ENCODE results near the gene CCNI2.

Gene CCNI2

DNA sequence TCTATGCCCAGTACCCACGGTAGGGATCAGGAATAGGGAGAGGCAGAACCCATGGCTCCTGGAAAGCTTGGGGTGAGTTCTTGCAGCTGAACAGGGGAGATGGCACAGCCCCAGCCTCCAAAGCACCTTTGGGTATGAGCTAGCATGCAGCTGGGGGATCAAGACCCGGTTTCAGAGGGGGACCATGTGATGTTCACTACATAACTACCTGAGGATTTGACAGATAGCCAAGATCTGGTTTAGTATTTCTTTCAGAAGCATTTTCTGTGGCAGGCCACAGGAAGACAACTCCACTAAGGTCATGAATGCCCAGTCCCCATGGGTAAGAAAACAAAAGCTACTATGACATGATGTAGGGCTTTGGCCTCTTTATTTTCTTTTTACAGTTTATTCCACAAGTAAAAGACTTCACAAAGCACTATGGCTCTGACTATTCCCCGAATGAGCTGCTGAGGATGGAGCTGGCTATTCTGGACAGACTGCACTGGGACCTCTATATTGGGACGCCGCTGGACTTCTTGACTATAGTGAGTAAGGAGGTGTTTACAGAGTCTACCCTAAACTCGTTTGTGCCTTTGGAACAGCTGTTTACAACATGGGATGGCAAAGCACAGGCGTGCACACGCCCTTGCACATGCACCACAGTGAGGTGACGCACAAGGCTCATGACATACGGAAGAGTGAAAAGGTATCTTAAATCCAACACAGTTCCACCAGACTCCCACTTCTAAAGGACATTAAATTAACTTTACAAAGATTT lies 3.4 kb downstream of the CCNI2 start:
- DNase-seq, result no peak

DNA sequence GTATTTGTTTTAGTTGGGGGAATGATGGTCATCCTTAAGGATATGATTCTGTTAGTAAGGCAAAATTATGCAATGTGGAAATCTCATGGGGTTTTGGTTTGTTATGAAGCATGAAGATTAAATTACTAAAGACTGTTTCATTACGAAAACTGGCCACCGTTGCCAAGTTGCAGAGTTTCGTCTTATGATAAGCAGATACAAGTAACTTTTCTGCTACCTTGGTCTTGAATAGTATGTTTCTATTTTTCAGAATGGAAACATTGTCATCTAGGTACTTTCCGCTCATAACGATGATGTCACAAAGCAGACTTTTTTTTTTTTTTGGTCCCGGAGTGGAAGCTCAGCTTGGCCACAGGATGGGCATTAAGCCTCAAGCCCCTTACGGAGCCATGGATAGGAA lies 4.2 kb downstream of the CCNI2 start:
- DNase-seq, result no peak

DNA sequence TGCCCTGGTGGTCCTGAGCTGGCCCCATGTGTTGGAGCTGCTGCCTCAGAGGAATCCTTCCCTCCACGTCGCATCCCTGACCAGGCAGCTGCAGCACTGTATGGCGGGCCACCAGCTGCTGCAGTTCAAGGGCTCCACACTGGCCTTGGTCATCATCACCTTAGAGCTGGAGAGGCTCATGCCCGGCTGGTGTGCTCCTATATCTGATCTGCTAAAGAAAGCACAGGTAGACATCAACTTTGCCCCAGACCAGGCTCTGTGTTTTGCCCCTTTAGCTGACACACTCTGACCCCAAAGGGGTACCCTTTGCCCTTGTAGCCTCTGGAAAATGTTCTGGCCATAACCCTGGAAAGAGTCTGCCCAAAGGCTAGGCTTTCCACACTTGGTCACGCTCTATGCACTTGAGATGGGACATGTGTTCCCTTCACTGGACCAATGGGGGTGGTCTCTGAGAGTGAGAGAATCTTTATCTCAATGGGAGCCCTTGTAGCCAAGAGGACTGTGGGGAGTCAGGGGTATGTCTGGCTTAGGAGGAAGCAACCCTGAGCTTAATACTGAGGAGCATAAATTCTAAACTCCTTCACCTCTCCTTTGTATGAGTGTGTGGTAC lies 4.8 kb downstream of the CCNI2 start:
- no peak for DNase-seq

DNA sequence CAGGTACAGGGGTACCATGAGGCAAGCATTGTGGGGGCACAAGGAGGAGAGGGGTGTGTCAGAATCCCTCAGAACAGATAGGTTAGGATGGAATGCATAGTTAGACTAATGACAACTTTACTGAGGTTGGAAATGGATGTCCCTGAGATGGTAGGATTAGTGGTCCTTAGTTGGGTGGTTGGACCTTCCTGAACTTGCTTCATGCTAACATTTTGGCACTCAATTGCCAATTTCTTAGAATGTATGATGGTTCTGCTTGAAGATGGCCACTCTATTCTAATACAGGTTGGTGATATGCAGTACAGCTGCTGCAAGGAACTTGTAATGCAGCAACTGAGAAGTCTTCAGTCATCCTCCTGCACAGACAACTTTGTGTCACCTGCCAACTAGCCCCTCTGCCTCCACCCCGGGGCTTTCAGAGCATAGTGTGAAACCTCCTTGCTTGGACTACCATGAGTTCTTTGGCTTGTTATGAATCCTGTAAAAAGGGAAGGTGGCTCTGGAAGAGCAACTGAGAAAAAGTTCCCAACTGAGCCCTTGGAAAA lies 5.4 kb downstream of the CCNI2 start:
- DNase-seq, result no peak

DNA sequence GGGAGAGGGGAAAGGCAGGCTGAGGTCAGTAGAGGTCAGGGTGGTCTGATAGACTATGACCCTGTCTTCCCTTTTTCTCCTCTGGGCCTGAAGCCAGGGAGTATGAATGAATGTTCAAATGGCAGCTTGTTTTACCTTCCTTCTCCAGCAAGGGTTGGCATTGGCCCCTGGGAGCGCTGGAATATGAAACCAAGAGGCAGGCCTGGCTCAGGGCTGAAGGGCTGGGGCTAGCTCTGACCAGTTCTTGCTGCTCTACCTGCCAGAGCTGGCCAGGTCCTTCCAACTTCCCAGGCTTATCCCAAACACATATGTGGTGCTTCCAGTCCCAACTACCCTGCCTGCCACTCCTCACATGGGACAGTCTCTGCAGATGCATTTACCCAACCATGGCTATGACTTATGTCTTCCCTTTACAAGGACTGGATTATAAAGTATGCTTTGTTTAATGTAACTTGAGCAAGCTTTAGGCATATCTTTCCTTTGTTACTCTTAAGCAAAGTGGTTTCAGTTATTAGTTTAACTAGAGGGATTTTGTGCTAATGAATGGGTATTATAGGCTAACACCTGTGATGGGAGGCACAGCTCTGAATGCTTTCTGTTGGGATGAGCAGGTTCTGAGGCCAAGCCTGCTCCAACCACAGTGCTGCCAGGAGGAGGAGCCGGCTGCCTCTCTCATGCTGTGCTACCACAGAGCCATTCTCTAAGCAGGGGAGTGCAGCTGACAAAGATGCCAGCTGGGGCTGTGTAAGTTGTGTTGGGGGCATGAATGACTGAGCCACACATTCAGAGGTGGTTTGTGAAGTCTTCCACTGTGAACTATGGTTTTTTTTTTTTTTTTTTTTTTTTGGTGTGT lies 6.1 kb downstream of the CCNI2 start:
- DNase-seq, result no peak

DNA sequence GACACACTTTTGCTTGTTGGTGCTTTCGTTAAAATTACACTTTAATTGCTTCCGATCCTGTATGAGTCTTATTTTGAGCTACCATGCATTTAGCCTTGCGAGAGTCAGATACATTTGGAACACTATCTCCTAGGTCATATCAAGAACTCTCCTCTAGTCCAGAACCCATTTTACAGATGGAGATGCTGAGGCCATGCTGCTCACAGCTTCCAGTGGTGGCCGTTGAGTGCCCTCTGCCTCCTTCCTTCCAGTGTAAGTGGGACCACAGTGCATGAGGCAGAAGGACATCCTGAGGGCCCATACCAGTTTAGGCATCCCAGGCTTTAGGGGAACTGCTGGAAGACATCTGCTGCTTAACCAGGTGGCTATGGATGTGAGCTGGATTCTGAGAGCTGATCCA lies 6.9 kb downstream of the CCNI2 start:
- no peak for DNase-seq

DNA sequence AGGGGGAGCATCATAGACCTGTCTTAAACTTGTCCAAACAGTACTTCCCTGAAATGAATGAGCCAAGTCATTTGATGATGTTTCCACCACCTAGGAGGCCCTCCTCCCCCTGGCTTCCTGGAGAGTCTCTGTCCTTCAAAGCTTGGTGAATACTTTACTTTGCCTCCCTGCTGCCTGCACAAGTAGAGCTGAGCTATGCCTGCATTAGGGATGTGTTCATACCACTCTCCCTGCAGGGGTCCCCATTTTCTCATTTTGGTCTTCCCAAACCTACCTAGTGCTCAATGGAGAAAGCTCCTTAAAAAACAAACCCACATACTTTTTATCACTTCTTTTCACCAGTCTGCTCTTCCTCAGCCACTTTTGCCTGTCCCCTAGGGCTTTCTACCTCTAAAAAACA lies 7.7 kb downstream of the CCNI2 start:
- DNase-seq, result no peak

DNA sequence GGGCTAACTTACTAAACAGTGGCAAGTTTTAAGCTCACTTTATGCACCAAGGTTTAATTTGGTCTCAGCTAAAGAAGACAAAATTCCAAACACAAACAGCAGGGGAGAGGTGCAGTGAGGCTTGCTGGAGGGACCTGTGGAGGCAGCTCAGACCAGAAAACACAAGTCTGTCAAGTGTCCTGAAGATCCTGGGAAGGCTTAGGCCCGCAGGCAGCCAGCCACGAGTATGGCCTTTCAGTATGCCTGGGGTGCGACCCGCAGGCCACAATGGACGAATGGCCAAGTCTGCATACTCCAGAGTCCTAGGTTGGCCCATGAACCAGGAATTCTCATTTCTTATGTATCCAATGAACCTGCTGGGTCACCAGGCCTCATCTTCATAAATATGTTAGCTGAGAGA lies 9.3 kb downstream of the CCNI2 start:
- no peak for DNase-seq

DNA sequence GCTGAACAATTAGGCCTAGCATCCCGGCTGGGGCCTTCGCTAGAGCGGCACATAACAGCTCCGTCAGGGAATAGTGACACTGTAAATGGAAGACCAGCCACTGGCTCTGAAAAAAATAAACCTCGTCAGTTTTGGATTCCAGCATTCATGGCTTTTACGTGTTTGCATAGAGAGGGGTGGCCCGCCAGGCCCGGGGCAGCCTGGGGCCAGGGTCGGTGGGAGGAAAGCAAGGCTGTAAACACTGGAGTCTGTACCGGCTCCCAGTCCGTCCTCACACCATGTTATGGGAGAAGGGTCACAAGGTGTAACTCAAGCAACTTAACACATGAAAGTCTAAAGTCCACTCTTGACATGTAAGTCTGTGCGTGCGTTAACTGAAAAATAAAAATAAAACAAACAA lies 11.2 kb downstream of the CCNI2 start:
- no peak for DNase-seq

DNA sequence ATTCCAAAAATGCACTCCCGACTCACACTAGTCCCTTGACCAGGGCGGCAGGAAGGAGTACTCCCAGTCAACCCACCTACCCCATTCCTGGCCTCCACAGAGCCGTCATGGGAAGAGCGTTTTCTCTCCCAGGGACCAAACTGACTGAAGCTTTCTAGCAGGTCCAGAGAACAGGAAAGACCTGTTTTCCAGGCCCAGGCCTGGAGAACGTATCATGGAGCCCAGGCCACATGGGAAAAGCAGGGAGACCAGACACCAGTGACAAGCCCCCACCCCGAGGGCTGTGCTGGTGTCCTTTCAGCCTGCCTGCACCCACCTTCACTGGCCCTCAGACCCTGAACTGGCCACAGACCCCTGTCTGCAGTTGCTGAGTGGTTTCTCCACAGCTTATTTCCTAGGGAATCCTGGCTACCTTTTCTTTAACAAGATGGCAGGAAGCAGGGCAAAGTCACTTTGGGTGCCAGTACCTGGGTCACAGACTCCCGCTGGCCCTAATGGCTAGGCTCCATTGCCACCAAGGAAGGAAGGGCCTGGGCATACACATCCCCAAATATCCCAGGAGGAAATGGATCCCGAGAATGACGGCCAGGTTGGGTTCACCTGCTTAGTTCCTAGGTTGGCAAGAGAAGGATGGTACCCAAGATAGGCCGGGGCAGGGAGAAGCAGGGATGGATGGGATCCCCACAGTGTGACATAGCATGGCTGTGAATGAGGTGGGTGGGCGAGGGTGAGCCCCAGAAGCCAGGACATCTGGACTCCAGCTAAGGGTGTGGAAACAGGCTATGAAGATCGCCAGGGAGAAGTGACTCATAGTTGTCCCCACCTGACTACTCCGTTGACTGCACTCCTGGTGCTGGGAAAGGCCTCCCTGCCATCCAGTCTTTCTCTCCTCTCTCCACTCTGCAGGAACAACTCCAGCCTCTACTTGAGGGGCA lies 12.2 kb downstream of the CCNI2 start:
- no peak for DNase-seq

DNA sequence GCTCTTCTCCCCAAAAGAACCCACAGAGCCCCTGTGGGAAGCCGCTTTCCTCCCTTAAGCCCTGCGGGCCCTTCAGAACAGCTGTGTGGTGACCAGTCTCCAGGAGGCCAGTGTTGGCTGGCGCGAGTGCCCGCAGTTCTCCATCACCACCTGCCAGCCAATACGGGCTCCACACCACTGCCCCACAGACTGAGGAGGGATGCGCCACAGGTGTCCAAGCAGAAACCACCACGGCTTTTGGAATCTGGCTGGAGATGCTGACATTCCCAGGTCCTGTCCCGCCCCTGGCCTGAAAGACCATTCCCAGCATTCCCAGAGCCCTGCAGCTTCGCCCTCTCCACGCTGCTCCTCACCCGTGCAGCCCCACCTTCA lies 12.8 kb downstream of the CCNI2 start:
- DNase-seq, result no peak

DNA sequence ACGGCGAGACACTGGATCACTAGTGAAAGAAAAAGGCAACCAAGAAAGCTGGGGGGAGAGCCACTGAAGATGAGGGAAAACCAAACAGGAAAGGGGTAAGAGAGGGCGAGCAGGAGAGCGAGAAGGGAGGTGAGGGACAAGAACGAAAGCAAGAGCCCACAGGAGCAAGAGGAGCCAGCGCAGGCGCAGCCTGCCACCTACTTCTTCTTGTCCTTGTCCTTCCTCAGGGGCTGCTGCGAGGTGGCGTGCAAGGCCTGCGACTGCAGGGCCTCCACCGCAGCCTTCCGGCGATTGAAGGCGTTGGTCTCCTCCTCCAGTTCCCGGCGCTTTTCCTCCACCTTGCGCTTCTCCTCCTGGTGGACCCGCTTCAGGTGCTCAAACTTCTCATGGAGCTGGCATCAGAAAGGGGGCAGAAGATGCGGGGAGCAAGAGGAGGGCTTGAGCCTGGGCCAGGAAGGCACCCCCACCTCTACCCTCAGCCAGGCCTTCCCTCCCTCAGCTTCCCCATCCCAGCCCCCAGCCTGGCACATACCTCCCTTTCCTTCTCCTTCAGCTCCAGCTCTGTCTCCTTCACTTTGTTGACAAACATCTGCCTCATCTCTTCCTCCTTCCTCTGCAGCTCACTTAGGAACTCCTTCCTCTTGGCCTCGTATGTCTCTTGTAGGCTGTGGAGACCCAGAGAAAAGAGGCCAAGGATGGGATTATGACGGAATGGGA lies 13.5 kb downstream of the CCNI2 start:
- no peak for DNase-seq

DNA sequence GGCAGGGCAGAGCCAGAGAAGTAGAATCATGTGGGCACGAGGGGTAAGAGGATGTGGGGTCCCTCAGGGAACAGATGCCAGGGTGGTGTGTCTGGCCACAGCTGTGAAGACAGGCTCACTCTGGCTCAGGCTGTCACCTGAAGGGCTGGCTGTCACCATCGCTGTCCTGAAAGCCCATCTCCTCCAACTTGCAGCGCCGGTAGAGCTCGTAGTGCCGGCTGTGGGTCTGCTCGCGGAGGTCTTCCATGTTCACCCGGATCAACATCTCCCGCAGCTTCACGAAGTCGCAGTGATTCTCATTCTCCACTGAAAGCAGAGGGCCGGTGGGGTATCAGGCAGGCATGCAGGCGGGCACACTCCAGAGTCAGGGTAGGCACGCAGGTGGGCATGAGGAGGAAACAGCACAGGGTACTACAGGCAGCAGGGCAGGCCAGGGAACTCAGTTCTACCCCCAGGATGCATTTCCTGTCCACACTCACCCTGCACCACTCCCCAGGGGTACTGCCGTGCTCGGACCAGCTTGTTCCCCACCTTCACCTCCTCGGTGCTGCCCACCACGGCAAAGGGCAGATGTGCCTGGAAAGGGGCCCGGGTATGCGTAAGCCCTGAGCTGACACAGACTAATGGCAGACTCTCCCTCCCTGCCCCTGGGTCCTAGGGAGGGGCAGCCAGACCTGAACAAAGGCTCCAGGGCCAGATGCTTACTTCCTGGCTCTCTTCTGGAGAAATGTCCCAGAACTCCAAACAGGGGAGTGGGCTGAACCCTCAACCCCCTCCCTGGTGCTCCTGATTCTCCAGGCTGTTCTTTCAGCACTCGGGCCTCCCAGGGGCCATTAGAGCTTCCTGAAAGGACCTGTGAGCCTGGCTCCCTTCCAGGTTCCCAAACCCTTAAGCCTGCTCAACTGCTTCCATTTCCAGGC lies 14.4 kb downstream of the CCNI2 start:
- no peak for DNase-seq

DNA sequence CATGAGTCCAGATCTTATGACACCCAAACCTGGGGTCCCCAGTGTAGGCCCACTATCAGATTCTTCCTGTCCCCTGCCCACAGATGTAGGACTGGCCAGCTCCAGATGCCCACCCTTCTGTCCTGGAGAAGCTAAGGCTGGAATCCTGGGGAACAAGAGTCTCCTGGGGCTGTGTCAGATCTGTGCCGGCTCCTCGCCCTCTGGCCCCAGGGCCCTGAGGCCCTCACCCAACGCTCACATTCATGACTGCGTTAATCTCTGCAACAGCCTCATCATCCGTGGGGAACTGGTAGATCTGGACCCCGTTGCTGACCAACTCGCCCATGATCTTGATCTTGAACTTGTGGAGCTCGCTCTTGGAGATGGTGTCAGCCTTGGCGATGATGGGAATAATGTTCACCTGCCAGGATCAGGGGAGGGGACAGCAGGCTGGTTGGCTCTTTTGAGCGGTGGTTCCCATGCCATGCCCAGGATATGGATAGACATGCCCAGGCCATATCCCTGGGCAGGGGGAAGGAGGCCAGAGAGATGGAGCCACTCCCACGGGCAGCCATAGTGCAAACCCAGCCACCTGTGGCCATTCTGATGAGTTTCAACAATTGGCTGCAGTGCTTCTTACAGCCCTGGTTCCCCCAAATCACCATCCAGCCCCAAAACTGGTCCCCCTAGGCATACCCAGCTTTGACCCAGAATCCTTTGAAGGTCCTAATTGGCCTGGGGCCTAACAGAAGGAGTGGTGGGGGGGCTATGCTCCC lies 15.2 kb downstream of the CCNI2 start:
- no peak for DNase-seq

DNA sequence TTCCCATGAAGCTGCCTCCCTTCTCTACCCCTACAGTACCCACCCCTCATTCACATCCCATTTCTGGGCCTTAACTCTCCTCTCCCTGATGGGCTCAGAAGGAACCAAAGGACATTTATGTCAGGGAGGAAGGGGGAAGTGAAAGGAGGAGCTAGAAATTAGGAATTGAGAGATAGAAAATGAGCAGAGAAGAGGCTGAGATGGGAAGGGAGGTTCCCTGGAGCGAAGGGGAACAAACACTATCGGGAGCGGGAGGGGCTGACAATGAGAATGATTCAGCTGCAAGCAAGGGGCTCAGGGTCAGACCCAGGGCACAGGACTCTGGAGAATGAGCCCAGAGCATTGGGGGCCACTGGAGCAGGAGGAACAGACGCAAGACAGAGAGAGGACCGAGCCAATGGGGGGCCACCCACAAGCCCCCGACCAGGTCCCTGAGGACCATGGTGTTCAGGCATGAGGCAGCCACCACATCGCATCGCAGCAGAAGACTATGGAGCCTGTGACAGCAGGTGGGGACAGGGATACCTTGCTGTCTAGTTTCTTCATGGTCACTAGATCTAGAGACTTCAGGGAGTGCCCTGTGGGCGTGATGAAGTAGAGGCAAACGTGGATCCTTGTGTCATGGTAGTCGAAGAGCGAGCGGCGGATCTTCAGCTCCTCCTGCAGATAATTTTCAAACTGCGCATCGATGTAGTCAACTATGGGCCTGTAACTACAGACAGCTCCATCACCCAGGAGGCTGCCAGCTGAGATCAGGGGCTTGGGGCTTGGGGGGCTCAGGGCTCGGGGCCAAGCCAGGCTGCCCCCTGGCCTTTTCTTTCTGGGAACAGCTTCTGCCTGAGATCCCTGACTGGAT lies 16.2 kb downstream of the CCNI2 start:
- no peak for DNase-seq

DNA sequence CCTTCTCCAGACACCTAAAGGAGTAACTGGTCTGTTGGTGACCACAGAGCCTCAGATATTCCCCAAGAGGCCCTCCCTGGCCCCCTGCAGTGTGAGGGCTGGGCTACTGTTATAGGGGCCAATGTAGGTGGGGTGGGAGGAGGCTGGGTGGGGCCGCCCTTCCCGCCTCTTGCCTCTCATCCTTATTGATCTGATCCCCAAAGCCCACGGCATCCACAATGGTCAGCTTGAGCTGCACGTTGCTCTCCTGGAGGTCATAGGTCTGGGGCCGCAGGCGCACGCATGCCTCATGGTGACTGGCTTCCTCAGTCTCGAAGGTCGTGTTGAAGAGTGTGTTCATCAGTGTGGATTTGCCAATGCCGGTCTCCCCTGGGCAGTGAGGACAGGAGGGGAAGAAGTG lies 16.8 kb downstream of the CCNI2 start:
- no peak for DNase-seq

DNA sequence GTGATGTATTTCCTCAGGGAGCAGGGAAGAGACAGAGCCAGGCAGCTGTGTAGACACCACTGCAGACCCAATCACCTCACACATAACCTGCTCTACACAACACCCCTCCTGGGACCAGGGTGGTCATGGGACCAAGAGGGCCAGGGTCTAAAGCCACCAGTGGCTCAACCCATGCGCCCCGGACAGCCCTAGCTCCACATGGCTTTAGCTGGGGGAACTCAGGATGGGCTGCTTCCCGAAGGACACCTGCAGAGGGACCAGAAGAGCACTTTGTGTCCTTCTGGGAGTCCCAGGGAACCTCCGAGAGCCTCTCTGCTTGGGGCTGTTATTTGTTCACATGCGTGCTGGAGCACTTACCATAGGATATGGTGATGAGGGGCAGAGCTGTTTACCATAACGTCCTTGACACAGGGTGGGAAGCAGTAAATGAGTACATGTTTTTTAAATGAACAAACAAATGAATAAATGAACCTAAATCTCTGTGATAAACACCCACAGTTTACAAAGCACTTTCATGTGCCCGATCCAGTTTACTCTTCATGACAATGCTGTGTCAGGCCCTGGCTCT lies 17.5 kb downstream of the CCNI2 start:
- DNase-seq, result no peak

DNA sequence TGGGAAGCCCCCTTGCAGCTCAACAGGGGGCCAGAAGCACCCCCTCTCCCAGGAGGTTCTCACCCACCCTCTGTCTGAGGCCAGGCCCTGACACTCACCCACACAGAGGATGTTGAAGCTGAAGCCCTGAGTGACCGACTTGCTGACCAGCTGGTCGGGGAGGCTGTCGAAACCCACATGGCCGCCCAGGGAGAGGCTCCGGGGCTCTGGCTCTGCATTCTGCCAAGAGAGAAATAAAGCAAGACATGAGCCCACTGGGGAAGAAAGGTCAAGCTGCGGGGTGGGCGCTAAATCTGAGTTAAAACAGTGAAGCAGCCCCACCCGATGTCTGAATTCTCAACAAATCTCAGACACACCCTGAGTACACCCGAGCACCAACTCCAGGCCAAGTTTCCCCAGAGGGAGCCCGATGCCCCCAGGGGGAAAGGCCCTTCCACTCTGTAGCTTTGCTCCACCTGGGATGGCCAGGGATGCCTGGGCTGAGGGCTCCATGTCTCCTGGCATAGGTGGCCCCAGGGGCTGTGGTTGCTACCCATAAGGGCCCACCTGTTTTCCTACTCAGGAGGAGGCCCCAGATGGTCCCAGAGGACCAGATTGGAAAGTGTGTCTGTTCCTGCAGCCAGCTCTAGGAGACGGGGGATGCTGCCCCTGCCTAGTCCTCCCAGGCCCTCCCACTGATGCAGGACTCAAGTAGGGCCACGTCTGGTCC lies 18.2 kb downstream of the CCNI2 start:
- no peak for DNase-seq

Measured in CD4-positive, alpha-beta T cell treated with Interferon gamma for 1 hour (primary cell).